Measurements from ENCODE around the gene NR2F1-AS1.

The NR2F1-AS1 gene

DNA sequence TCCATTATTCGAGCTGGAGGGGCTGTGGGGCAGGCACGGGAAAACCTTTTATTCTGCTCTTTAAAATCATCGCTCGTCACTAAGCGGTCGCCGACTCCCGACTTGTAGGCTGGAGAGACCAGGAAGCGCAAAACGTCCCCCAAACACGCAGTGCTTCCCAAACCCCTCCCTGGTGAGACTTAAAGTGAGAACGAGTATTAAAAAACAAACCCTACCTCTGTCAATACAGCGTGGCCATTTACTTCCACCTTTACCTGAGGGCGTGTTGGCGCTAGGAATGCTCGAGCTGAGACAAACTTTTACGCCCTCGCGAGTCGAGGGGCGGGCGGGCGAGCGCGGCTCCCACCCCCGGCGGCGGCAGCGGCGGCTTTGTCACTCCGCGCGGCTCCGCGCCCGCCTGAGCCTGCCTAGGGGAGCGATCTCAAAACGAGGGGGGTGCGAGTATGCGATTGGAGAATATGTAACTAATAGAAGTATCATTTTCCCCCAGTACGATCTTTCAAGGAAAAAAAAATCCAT is at the start of gene NR2F1-AS1:
Gene NR2F1-AS1, minus strand, starts transcription at position 293 of the 519 bp plus-strand sequence.
- DNase-seq (ENCODE audit: low read depth in 2 of 2, low spot score in 1 of 2): no peak

DNA sequence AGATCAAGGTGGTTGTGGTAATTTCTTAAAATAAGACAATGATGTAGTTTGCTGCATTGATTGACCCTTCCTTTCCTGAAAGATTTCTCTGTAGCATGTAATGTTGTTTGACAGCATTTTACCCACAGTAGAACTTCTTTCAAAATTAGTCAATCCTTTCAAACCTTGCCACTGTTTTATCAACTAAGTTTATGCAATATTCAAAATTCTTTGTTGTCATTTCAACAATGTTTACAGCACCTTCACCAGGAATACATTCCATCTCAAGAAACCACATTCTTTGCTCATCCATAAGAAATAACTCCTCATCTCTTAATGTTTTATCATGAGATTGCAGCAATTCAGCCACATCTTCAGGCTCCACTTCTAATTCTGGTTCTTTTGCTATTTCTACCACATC is 45.8 kb upstream of the NR2F1-AS1 start:
- DNase-seq (ENCODE audit: low read depth in 2 of 2, low spot score in 1 of 2): no peak

DNA sequence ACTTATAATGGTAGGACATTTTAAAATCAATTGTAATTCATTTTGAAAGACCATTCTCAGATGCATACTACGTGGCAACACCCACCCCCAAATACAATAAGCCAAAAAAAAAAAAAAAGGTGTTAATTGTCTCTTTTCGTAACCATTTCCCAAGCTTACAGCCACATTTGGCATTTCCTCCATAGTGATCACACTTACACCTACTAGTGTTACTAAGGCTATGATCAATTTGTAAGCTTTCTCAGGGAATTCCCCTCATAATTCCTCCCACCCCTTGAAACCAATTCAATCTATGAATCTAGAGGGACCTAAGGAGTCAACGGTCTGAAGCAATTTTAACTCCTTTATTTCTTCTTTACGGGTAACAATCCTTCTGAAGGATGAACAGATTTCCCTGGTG is 42.1 kb upstream of the NR2F1-AS1 start:
- DNase-seq (ENCODE audit: low read depth in 2 of 2, low spot score in 1 of 2): no peak

DNA sequence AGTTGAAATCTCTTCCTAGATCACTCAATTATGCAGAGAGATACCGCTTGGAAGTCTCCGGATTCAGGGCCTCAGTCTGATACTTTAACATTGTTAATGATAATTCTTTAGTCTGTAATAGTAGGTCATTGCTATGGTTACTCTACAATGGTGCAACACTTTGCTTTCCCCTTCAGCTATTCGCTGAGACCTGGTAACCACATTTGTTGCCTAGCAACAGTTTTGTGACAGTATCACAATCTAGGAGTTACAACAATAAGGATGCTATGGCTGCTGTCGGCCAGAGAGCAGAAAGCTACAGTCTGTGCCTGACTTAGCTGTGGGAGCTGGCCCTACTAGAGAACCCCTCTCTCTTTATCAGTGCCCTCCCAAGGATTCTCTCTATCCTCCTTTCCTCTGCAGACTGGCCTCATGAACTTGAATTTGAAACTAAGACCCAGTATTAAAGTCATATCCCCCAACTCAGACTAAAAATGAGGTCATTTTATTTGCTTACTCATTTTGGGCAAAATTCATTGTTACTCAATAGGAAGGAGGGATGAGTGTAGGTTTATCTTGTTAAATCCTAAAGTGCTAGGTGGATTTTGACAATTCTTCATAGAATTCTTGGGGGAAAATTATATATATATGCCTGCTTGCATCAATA is 41.3 kb upstream of the NR2F1-AS1 start:
- DNase-seq (ENCODE audit: low read depth in 2 of 2, low spot score in 1 of 2): no peak

DNA sequence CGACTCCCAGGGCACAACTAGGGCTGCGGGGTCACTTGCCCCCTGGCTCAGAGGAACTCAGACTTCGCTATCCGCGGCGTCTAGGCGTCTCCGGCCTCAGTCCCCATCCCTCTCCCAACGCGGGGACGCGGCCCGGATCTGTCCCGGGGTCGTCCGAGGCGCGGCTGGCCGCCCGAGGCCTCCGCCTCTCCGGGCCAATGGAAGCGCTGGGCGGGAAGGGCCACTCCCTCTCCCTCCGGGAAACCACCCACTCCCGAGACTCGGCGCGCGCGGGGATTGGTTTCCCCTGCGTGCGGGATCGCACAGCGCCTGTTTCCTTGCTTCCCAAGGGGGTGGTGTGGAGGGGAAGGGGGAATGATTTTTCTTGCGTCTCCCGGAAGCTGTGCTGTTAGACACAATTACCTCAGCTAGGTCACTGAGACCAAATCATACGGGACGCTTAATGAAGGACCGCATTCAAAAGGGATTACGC is 40.3 kb upstream of the NR2F1-AS1 start:
- no peak for DNase-seq (ENCODE audit: low read depth in 2 of 2, low spot score in 1 of 2)

DNA sequence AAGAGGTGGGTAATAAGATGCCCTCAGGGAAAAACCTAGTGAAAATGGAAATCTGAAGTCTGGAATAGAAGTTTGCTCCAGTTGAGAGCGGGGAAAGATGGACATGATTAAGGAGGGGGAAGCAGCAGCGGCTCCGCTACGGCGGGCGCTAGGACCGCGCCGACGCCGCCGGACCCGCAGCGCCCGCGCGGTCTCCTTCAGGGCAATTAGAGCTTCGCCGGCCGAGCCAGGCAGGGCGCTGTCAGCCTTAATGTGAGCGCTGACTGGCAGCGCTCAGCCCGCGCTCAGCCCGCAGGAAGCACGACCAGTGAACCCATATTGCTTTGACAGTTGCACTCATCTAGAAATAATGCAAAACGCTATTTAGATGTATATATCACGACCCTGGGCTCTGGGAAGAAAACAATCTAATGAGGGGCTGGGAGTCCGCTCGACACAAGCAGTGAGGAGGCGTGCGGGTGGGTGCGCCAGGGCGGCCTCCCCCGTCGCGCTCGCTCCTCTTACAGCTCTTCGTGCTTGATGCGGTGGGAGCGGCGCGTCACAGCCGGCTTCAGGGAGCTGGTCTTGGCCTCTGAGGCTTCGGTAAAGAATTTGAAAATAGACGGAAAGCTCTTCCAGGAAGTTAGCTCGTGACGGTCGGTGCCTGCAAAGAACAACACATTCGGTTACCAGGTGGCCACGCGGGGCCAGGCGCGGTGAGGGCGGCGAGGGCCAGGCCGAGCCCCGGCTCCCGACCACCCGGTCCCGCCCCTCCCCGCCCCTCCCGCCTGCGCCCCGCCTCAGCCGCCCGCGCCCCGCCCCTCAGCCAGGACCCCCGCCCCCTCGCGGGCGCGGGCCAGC is 39.7 kb upstream of the NR2F1-AS1 start:
- peak in 1 of 2 donors; percentile 21 for DNase-seq (ENCODE audit: low read depth in 2 of 2, low spot score in 1 of 2)

DNA sequence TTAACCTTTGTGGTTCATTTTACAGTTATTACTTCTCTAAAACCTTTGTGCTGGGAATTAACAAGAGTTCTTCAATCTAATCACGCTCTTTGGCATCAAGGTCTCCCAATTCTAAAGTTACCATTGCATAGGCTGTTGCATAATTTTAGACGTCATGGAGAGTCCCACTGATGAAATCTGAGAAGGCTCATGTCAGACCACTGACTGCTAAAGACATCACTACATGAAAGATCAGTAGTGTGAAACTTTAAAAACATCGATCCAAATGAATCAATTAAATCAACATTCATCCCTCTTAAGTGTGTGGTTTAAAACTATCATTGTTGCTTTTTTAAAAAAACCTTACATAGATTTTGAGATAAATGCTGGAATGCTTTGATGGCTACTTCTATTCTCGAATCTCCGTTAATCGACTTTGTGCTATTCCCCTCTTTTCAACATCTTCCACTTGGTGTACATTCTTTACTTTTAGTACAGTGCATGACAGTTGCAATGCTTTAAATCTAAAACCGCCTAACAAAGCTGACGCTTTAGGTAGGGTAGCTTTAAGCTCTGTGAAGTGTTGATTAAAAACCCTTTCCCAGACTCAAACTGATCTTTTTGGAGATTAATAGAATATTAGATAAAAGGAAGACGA is 35.6 kb upstream of the NR2F1-AS1 start:
- DNase-seq (ENCODE audit: low read depth in 2 of 2, low spot score in 1 of 2): no peak

DNA sequence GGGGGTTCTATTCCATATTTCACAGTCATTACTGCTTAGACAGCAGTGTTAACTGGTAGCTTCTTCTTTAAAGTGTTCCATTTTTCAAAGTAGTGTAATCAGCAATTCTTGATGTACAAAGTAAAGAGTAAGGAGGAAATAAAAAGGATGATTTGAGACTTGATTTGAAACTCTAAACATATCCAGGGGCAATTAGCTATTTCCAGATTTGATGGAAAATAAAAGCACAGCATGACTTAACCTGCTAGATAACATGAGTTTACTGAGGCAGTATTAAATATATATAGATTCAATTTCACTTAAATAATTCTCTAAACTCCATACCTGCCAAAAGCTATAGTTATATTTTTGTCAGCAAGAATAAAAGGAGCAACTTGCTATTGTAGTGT is 31.8 kb upstream of the NR2F1-AS1 start:
- no peak for DNase-seq (ENCODE audit: low read depth in 2 of 2, low spot score in 1 of 2)

DNA sequence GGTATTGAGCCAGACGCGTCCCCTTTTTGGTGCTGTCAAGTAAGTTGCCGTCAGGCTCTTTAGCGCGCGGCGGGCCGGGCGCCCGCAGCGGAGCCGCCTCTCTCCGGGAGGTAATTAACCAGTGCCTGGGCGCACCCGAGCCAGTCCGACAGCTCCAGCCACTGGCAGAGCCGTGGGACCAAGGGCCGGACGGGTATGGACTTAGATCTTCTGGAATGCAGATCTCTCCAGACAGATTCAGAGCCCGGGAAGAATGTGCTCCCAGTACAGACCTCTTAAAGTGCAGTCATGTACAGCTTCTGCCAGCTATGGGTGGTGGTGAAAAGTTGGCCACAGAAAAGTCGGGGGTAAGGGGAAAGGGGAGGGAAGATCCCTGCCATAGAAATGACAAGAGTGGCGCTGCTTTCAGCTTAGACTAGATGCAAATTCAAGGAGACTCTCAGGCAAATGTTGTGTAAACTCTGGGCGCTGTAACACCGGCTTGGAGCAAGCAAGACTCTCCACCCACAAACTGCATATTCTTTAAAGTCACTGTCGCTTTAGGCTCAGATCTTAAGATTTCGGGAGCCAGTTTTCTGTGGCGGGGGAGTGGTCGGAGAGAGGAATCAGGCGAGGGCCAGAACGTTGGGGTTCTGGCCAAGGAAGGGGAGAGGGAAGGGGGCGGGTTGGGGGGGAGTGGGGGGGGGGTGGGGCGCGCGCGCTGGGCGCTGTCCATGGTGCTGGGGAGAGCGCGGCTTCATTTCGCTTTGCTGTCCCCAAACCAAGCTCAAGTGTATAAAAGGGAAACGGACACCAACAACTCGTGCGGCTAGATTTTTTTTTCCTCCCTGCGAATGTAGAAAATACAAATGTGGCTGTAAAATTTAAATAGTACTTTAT is 31.2 kb upstream of the NR2F1-AS1 start:
- no peak for DNase-seq (ENCODE audit: low read depth in 2 of 2, low spot score in 1 of 2)

DNA sequence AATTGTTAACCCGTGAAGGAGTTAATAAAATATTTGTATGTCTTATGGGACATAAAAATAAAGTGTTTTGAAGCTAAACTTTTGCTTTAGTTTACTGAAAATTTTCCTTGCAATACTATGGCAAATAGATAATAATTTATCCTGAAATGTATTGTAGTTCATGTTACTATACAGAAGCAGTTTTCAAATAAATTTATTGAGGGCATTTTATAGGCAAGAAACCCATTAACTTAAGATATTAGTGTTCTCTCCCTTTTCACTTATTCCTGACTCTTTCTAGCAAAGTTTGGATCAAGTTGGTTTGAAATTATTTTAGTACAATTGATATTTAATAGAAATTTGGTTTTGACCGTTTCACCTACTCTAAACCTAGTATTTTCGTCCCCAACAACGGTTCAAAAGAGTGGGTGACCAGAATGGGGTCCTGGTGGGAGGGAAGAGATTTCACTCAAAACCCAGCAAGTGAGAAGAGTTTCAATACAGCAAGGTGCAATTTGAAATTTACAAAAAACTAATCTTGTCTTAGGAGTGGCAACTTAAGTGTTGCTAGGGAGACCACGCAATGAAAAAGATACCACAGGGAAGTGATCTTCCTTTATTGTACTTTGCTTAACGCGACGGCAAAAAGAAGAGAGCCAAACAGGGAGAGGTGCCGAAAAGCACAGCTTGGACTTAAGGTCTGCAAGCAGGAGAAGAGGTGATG is 30.4 kb upstream of the NR2F1-AS1 start:
- DNase-seq (ENCODE audit: low read depth in 2 of 2, low spot score in 1 of 2): no peak

DNA sequence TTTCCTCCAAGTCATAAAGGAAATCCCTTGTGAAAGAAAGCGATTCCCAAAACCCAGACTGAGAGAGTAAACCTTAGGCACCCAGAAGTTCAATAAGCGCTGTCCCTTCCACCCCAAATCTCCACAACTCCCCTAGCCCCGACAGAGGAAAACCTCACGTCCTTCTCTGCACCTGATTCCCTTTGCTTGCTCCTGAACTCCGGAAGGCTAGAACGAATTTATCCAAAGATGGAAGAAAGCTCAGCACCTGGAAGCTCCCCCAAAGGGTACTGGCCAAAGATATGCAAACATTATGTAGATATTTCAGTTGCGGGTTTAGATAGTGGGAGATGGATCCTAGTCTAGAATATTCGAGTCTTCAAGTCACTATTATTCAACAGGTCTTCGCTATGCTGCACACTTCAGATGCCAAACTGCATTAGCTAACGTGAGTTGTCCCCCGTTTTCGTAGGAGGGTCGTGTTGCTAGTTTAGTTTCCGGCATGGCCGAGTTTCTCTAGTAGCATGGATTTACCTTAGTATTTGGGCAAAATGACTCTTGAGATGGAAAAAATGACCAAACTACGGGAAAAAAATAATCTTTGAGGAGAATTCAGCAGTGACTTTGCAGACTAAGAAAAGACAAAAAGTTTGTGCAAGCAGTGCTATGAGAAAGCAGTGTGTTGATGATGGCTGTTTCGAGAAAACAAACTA is 29.7 kb upstream of the NR2F1-AS1 start:
- DNase-seq (ENCODE audit: low read depth in 2 of 2, low spot score in 1 of 2): no peak

DNA sequence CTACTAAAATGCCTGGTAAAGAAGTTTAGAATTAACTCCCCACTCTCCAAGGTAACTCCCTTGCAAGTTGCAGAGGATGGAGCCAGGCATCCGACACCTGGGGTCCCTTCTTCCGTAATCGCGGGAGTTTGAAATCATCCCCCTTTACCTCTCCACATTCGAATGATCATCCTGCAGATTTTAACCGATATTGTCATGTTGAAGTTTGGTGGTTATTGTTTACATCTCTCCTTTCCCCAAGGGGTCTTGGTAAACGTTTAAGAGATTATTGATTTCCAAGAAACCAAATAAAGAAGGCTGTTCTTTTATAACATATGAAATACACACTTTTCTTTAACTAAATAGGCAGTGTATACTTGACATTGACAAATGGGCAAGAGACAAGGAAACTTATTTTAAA is 28.7 kb upstream of the NR2F1-AS1 start:
- no peak for DNase-seq (ENCODE audit: low read depth in 2 of 2, low spot score in 1 of 2)

DNA sequence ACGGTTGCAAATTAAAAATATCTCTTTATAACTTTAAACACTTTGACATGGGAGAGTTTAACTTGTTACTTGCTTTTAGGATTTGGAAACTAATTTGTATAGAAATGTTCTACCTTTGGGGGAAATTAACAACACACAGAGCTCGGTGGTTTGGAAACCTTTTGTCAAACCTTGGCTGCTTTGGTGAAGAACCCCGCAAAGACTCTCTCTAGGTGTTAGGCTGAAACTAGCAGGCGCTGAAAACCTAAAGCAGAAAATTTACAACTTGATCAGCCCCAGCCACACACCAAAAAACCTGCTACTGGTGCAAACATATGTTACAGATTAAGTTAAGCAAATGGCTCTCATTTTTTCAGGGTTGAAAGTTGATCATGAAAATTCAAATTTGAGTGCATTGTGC is 27.8 kb upstream of the NR2F1-AS1 start:
- no peak for DNase-seq (ENCODE audit: low read depth in 2 of 2, low spot score in 1 of 2)

DNA sequence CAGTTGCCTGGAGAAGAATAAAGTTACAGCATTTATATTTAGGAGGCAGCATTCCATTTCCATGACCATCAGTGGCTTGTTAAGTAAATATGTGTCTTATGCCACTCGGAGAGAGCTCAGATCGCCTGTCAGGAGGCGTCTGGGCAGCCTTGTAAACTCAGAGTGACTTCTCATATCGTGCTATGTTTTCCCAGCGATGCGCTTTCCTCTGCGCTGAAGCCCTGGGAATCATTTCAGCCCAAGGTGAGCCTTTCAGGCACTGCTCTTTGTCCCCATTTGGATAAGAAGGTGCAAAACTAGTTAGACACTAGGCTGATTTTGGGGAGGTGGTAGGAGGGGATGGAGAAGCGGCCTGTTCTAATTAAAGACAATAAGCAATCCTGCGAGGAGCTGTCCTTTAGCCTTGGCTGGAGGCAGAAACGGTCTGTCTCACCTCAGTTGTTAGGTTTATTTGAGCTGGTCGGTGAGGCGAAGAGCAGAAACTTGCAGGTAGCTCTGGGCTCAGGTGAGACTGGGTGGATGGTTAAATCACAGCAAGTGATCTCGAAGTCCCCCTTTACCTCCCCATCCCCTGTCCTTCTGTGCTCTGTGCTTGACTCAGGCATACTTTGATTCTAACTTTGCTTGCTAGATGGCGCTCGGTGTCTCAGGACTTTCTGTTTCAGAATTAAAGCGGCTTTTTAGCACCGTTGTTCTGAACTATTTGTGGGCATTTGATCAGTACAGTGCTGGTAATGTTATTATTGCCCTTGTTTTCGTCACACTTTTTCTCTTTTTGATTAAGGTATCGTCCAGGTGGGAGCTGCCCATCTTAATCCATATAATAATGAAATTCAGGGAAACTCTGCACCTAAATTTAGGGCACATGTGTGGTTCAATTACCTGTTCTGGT is 26.6 kb upstream of the NR2F1-AS1 start:
- DNase-seq (ENCODE audit: low read depth in 2 of 2, low spot score in 1 of 2): no peak

DNA sequence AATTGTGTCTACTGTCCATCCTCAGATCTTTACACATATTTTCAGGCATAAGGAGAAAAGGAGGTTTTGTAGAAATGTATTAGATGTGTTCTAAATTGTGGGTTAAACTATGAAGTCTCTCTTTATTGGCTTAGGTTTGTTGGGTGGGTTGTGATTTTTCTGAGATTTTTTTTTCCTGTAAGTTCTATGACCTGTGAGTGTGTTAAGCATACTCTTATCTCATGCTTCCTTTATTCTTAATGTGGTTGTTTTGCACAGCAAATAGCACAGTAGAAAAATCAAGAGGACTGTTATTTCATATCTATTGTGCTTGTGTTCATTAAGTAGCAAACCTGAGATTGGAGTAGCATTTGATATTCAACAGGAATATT is 25.3 kb upstream of the NR2F1-AS1 start:
- no peak for DNase-seq (ENCODE audit: low read depth in 2 of 2, low spot score in 1 of 2)

DNA sequence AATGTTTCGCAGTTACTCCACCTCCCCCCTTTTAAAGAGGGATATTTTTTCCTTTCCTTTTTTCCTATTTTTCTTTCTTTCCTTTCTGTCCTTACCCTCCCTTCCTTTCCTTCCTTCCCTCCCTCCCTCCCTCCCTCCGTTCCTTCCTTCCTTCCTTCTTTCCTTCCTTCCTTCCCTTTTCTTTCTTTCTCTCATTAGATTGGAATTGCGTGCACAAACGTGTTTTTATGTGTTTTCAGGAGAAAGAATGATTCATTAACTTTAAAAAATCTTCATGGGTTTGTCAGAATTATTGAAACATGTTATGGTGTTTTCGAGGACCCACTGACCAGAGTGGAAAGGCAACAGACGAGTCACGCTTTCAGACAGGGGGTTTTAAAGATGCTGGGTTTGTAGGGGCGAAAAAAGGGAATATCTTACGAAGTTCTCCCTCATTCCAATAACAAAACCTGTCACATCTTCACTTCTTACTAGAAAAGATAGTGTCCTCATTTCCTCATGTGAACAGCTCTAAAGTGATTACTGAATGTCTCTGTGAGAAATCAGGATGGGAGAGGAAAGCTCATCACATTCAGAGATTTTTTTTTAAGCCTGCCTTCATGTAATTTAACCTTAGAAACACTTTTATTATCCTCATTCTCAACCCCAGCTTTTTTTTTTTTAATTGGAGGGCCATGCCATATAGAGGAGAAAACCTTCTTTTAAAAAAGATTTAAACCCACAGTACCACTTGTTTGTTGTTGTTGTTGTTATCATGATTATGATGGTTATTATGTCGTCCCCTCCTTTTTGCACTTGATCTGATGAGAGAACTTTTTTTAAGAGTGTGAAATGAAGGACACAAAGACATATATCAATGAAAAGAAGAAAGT is 23.9 kb upstream of the NR2F1-AS1 start:
- no peak for DNase-seq (ENCODE audit: low read depth in 2 of 2, low spot score in 1 of 2)

DNA sequence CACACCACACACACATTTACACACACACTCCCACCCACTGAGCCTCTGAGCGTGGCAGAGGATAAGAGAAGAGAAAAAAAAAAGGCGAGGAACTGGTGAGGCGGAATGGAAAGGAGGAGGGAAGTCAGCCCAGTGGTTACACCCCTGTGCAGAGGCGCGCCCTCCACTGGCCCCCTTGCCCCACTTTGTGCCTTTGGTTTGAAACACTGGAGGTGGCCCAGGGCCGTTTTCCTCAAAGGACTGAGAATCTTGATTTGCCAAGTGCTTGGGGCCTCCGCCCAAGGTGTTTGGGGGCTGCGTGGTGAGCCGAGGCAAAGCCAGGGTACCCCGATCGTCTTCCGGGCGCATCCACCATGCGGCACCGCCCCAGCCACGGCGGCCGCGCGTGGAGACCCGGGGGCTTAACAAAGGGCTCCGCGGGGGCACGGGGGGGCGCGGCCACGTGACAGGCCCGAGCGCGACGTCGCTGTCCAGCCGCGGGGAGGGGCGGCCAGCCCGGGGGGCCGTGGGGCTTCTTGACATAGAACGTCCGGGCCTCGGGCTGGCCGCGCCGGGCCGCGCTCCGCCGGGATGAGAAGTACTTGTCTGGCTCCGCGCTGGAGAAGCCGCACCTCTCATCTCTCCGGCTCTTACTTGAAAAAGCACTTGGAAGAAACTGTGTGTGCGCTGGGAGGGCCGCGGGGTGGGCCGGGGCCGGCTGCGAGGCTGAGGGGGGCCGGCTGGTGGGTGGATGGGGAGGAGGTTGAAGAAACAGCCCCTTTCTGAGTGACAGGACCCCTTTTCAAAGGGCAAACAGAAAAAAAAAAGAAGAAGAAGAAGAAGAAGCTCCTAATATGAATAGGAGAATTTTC is 23.0 kb upstream of the NR2F1-AS1 start:
- no peak for DNase-seq (ENCODE audit: low read depth in 2 of 2, low spot score in 1 of 2)
